Activated CD4-positive, CD25-positive, alpha-beta regulatory T cell (primary cell): ENCODE data around the gene C5AR2.
A peak's percentile ranks its signal among the peaks of the same experiment; 100 is the strongest.
"Not testable (repeated sequence)": the region's sequence is repeated elsewhere in the genome, so short reads cannot be mapped to it uniquely, and the experiment has no call there.

Source experiments
- DNase-seq, 4 experiments: peaks; one replicate each; lab custom pipeline; 2025; lab: John Stamatoyannopoulos, UW

Gene C5AR2

GRCh38 chr19:47323872-47324271 is 8.1 kb upstream of the C5AR2 start:
- DNase-seq, result no peak

- no peak for DNase-seq
Measured at GRCh38 chr19:47324502-47324901, 7.5 kb upstream of the C5AR2 start.

GRCh38 chr19:47330466-47330869 is 1.5 kb upstream of the C5AR2 start:
- DNase-seq, result no peak

- no peak for DNase-seq
Measured at GRCh38 chr19:47331490-47331889, 485 bp upstream of the C5AR2 start.

GRCh38 chr19:47336765-47337718 is 5.1 kb downstream of the C5AR2 start:
- peak in 1 of 4 experiments; percentile 21 for DNase-seq

GRCh38 chr19:47339196-47339880 is 7.4 kb downstream of the C5AR2 start:
- no peak for DNase-seq

GRCh38 chr19:47340477-47341208 is 8.7 kb downstream of the C5AR2 start:
- DNase-seq, result no peak

- DNase-seq, result no peak
Measured at GRCh38 chr19:47341734-47342133, 9.8 kb downstream of the C5AR2 start.

- no peak for DNase-seq
Measured at GRCh38 chr19:47343194-47343802, 11.3 kb downstream of the C5AR2 start.

- no peak for DNase-seq
Measured at GRCh38 chr19:47344425-47344824, 12.4 kb downstream of the C5AR2 start.

GRCh38 chr19:47346024-47346423 is 14.0 kb downstream of the C5AR2 start:
- DNase-seq, result not testable (repeated sequence)

- DNase-seq, result peak; percentile 96 to 98 (median 98)
Measured at GRCh38 chr19:47348819-47349795, 17.1 kb downstream of the C5AR2 start, which contains the start of gene DHX34. Gene DHX34 (plus strand): TSS chr19:47349315. CDS start chr19:47353031, 3,716 bp downstream.

GRCh38 chr19:47350630-47351029 is 18.7 kb downstream of the C5AR2 start:
- DNase-seq, result no peak

GRCh38 chr19:47351548-47351947 is 19.6 kb downstream of the C5AR2 start:
- DNase-seq, result no peak

GRCh38 chr19:47352095-47352494 is 20.1 kb downstream of the C5AR2 start:
- DNase-seq, result no peak

GRCh38 chr19:47353307-47353712 is 21.3 kb downstream of the C5AR2 start:
- no peak for DNase-seq

GRCh38 chr19:47356900-47357299 is 24.9 kb downstream of the C5AR2 start:
- DNase-seq, result no peak

- no peak for DNase-seq
Measured at GRCh38 chr19:47357788-47358680, 26.1 kb downstream of the C5AR2 start.

GRCh38 chr19:47358936-47359335 is 27.0 kb downstream of the C5AR2 start:
- no peak for DNase-seq

- no peak for DNase-seq
Measured at GRCh38 chr19:47362321-47362720, 30.3 kb downstream of the C5AR2 start.
